Fibroblast of pulmonary artery (primary cell): Measurements from ENCODE around the gene NFIL3.

ENCODE experiments used
- DNase-seq: peaks from one replicate; pipeline ENCODE4 v3.0.0-alpha.2; 2010; ENCODE audit warnings: low read depth
- H3K4me3 ChIP-seq: replicated peaks from 2 replicates; pipeline ENCODE4 v1.5.1; 2011; ENCODE audit warnings: low read depth, mild to moderate bottlenecking, control low read depth, low read length, moderate library complexity
- CTCF ChIP-seq: IDR thresholded peaks from 2 replicates; pipeline ENCODE4 v1.5.1; 2011; ENCODE audit warnings: mild to moderate bottlenecking, control low read depth, low read length, inconsistent platforms; ENCODE audit errors: missing control alignments

The NFIL3 gene

GRCh38 chr9:91416096-91416712 is 7.4 kb downstream of the NFIL3 start:
- no peak overlapping the region for H3K4me3 ChIP-seq
- no peak for DNase-seq
- TF ChIP-seq CTCF = no peak

- H3K4me3 ChIP-seq = no peak overlapping the region
- TF ChIP-seq CTCF = no peak
- DNase-seq = no peak
Measured at GRCh38 chr9:91415290-91415689, 8.3 kb downstream of the NFIL3 start.

- no peak for DNase-seq
- H3K4me3 ChIP-seq = no peak overlapping the region
- no peak for TF ChIP-seq CTCF
Measured at GRCh38 chr9:91412941-91413340, 10.7 kb downstream of the NFIL3 start.

GRCh38 chr9:91411096-91411771 is 12.4 kb downstream of the NFIL3 start:
- TF ChIP-seq CTCF = no peak
- DNase-seq = peak; percentile 67
- H3K4me3 ChIP-seq = no peak overlapping the region

- TF ChIP-seq CTCF = no peak
- no peak overlapping the region for H3K4me3 ChIP-seq
- no peak for DNase-seq
Measured at GRCh38 chr9:91410161-91410560, 13.5 kb downstream of the NFIL3 start.

GRCh38 chr9:91408475-91408874 is 15.2 kb downstream of the NFIL3 start:
- TF ChIP-seq CTCF = no peak
- peak; percentile 38 for DNase-seq
- no peak overlapping the region for H3K4me3 ChIP-seq
